K562 (cell line): ENCODE data around the gene GRK1. TPM values are rescaled to one million over a fixed set of nuclear protein-coding genes. Genes with fewer than 3 reads are reported as not detected.

ENCODE experiments used
- ATAC-seq: fragments of 200-7000 bp; cut with Tn5 transposase; 3 replicates; pipeline ENCODE4 v1.9.1; 2020; ENCODE audit warnings: moderate library complexity
- BruUV-seq: library from RNA; stranded (reverse); fragments of 400-500 nt; replicated peaks from 2 replicates; lab custom pipeline; 2021; lab: Mats Ljungman, UMichigan
- CTCF ChIA-PET: fragments of 300-600 bp; formaldehyde crosslinking; extraction: SDS; loops from one replicate; lab custom pipeline; 2021; ENCODE audit warnings: low intra/inter-chr PET ratio; lab: Yijun Ruan, JAX
- POLR2A ChIA-PET: fragments of 300-600, 350-650 bp; sonication (Branson Sonifier 250); formaldehyde crosslinking; extraction: SDS; loops from one replicate; lab custom pipeline; 2021; ENCODE audit warnings: antibody characterized with exemption, inconsistent platforms; lab: Yijun Ruan, JAX
- DNase-seq, 4 experiments: peaks; one replicate each; pipeline versions ENCODE4 v3.0.0 to v3.0.0-alpha.2; 2011 to 2018; ENCODE audit warnings: low spot score in 3 of 4, mixed read lengths in 3 of 4; ENCODE audit errors: extremely low read depth in 1 of 4
- FAIRE-seq: peaks from 2 replicates; lab custom pipeline; 2011; peaks lifted over from hg19 to GRCh38; lab: Jason Lieb, UNC
- H2AFZ ChIP-seq: 2 replicates; pipeline ENCODE4 v1.6.0; 2011; ENCODE audit warnings: low read depth, low read length, control low read depth, inconsistent platforms
- H3K27ac ChIP-seq: fragments of 200-600 bp; 3 replicates; pipeline ENCODE4 v1.8.0; 2011; ENCODE audit warnings: low read depth, mild to moderate bottlenecking, control low read depth, inconsistent platforms, low read length, moderate library complexity, mixed read lengths; ENCODE audit errors: extremely low read depth
- H3K27me3 ChIP-seq, 2 experiments: fragments of 300-600 bp in 1 of 2; 2 replicates in 1 of 2; 3 replicates in 1 of 2; pipeline versions ENCODE4 v1.6.0 to v1.8.0; 2011; ENCODE audit warnings: inconsistent platforms in 2 of 2, low read length in 2 of 2, mild to moderate bottlenecking in 1 of 2, mixed read lengths in 1 of 2, moderate library complexity in 1 of 2; ENCODE audit not compliant: control insufficient read depth in 2 of 2, insufficient read depth in 2 of 2
- H3K36me3 ChIP-seq: fragments of 300-600 bp; 3 replicates; pipeline ENCODE4 v1.8.0; 2011; ENCODE audit warnings: mild to moderate bottlenecking, low read length, inconsistent platforms; ENCODE audit not compliant: control insufficient read depth, insufficient read depth
- H3K4me1 ChIP-seq, 2 experiments: fragments of 200-600 bp in 1 of 2; replicated peaks in 1 of 2; 2 replicates in 1 of 2; 3 replicates in 1 of 2; pipeline versions ENCODE4 v1.5.1 to v1.8.0; 2011; ENCODE audit warnings: inconsistent platforms in 2 of 2, low read length in 2 of 2, mild to moderate bottlenecking in 1 of 2, mixed read lengths in 1 of 2, moderate library complexity in 1 of 2; ENCODE audit not compliant: control insufficient read depth in 2 of 2, insufficient read depth in 2 of 2
- H3K4me2 ChIP-seq: 2 replicates; pipeline ENCODE4 v1.6.1; 2011; ENCODE audit warnings: low read length, control low read depth, inconsistent platforms, mixed read lengths; ENCODE audit not compliant: insufficient read depth
- H3K4me3 ChIP-seq: fragments of 200-600 bp; sonication (generic), shearing (Covaris generic); 2 replicates; pipeline ENCODE4 v1.5.1; 2016; ENCODE audit warnings: control low read depth, inconsistent platforms
- H3K79me2 ChIP-seq: fragments of 200-600 bp; 3 replicates; pipeline ENCODE4 v1.8.0; 2011; ENCODE audit warnings: low read length, inconsistent platforms; ENCODE audit not compliant: control insufficient read depth, insufficient read depth
- H3K9ac ChIP-seq, 2 experiments: 2 replicates each; pipeline versions ENCODE4 v1.6.0 to v1.6.1; 2011; ENCODE audit warnings: low read depth in 2 of 2, low read length in 2 of 2, control low read depth in 1 of 2, inconsistent platforms in 1 of 2, mild to moderate bottlenecking in 1 of 2, mixed read lengths in 1 of 2; ENCODE audit not compliant: insufficient read depth in 1 of 2
- H3K9me1 ChIP-seq: one replicate; pipeline ENCODE4 v1.6.0; 2011; ENCODE audit warnings: inconsistent platforms, mild to moderate bottlenecking, low read length, moderate library complexity; ENCODE audit not compliant: control insufficient read depth, insufficient read depth
- H3K9me3 ChIP-seq: replicated peaks from 2 replicates; pipeline ENCODE4 v1.5.1; 2011; ENCODE audit warnings: low read depth, low read length, inconsistent platforms; ENCODE audit not compliant: control insufficient read depth, insufficient read depth
- H4K20me1 ChIP-seq: replicated peaks from 2 replicates; pipeline ENCODE4 v1.6.1; 2011; ENCODE audit warnings: low read length, inconsistent platforms, mixed read lengths; ENCODE audit not compliant: control insufficient read depth, insufficient read depth
- SMAD3 ChIP-seq: fragments of 450-650 bp; formaldehyde crosslinking; conservative IDR thresholded peaks from 2 replicates; pipeline ENCODE4 v1.4.0; 2020; ENCODE audit warnings: mild to moderate bottlenecking
- SNRNP70 ChIP-seq: fragments of 200-400 bp; formaldehyde crosslinking; optimal IDR thresholded peaks from 2 replicates; pipeline ENCODE3; 2017; ENCODE audit warnings: low read depth, low read length
- TFE3 ChIP-seq: fragments of 450-650 bp; formaldehyde crosslinking; IDR thresholded peaks from 2 replicates; pipeline ENCODE4 v1.4.0; 2020; ENCODE audit warnings: mild to moderate bottlenecking, mixed read lengths
- ZBTB17 ChIP-seq: fragments of 450-650 bp; formaldehyde crosslinking; IDR thresholded peaks from 2 replicates; pipeline ENCODE4 v1.4.0; 2020; ENCODE audit warnings: mild to moderate bottlenecking
- ZBTB9 ChIP-seq: fragments of 450-650 bp; formaldehyde crosslinking; IDR thresholded peaks from 2 replicates; pipeline ENCODE4 v1.4.0; 2020; ENCODE audit warnings: mild to moderate bottlenecking, moderate library complexity
- ZNF551 ChIP-seq: fragments of 250-450 bp; sonication (Bioruptor Pico); IDR thresholded peaks from 2 replicates; pipeline ENCODE4 v1.5.0; 2021; ENCODE audit warnings: mild to moderate bottlenecking, moderate library complexity
- ZSCAN32 ChIP-seq: fragments of 450-650 bp; formaldehyde crosslinking; IDR thresholded peaks from 2 replicates; pipeline ENCODE4 v1.4.0; 2020; ENCODE audit warnings: mild to moderate bottlenecking, moderate library complexity
- ZZZ3 ChIP-seq: fragments of 450-650 bp; IDR thresholded peaks from 2 replicates; pipeline ENCODE4 v1.6.1; 2016; ENCODE audit warnings: antibody characterized with exemption, mild to moderate bottlenecking, moderate library complexity
- WGBS: fragments of 100-300 bp; shearing (Covaris generic); methylation state at CpG from one replicate; pipeline ENCODE4 v1.1.6; 2016; ENCODE audit warnings: low coverage, mixed read lengths; ENCODE audit not compliant: insufficient coverage; ENCODE audit errors: missing lambda C conversion rate; 5-methylcytosine and 5-hydroxymethylcytosine counted together
- in situ Hi-C: fragments of 300-500 bp; cut with MboI; formaldehyde crosslinking; loops from 4 replicates; pipeline ENCODE4 v1.15.0; 2018; ENCODE audit warnings: inconsistent platforms, mixed read lengths
- intact Hi-C: fragments of 100-400 bp; cut with micrococcal nuclease; formaldehyde crosslinking; loops from 2 replicates; pipeline ENCODE4 v1.14.2; 2022
- polyA plus RNA-seq, 8 experiments: library from polyadenylated mRNA; depleted of rRNA in 4 of 8; stranded (reverse) in 5 of 8; unstranded in 3 of 8; fragments of >200 nt; fragmentation: Nextera tagmentation in 2 of 8; fragmentation: Illumina TruSeq in 1 of 8; extraction: Ambion mirVana in 2 of 8; extraction: Trizol in 1 of 8; gene quantifications; 2 replicates each; pipeline versions ENCODE4 v1.2.1 to v1.2.3, GENCODE V29; 2011 to 2014; ENCODE audit warnings: inconsistent platforms in 1 of 8, missing spikeins in 1 of 8
- total RNA-seq, 7 experiments: library from RNA; depleted of rRNA in 6 of 7; stranded (reverse); fragments of >200 nt in 6 of 7; fragmentation: Illumina TruSeq in 2 of 7; extraction: Trizol in 2 of 7; gene quantifications; 2 replicates each; pipeline versions ENCODE4 v1.2.1 to v1.2.3, GENCODE V29; 2011 to 2021; ENCODE audit warnings: low replicate concordance in 1 of 7

Gene GRK1
- total and polyA plus RNA-seq, 9 of the 15 experiments (the other 6 are each of a cell fraction or from before 2014, with no cell fraction given) = 0.09 TPM; not detected in 8

- POLR2A ChIA-PET = interaction anchor here (0.7 kb wide), 1 partner anchor 606 kb away, joined by 3 read pairs; no protein-coding TSS in a partner anchor
- no peak for ATAC-seq
- no peak overlapping the region for H3K4me2 ChIP-seq
- TF ChIP-seq SMAD3 (CRISPR knock-in tag) = no peak
- TF ChIP-seq ZZZ3 = no peak
- no peak for TF ChIP-seq ZBTB9 (CRISPR knock-in tag)
- no peak for TF ChIP-seq ZBTB17 (CRISPR knock-in tag)
- no peak for TF ChIP-seq ZSCAN32 (CRISPR knock-in tag)
- no peak for TF ChIP-seq ZNF551 (CRISPR knock-in tag)
- no peak for TF ChIP-seq SNRNP70
- no peak for TF ChIP-seq TFE3 (CRISPR knock-in tag)
- H3K4me3 ChIP-seq = no peak overlapping the region
- H3K9ac ChIP-seq = no peak overlapping the region
- BruUV-seq = no TSS peak
- intact Hi-C loops (no loop called here), in situ Hi-C loops (loop anchor here (10.0 kb wide), 1 partner anchor 190 kb away; no protein-coding TSS in a partner anchor)
- no peaks in the 10 kb centered on the region for H3K9me1 ChIP-seq
- no peaks in the 10 kb centered on the region for H3K9me3 ChIP-seq
- no peak overlapping the region for H3K27ac ChIP-seq
- H3K4me1 ChIP-seq = peaks cover 0 to 11% of the 10 kb centered on the region in 2 experiments; a peak in 1 of 5 replicates
- H3K36me3 ChIP-seq = no peaks in the 10 kb centered on the region
- DNase-seq = no peak
- no peak overlapping the region for H2AFZ ChIP-seq
- CTCF ChIA-PET = no interaction called here
- H3K79me2 ChIP-seq = no peaks in the 10 kb centered on the region
- no peaks in the 10 kb centered on the region for H4K20me1 ChIP-seq
- WGBS = 10% methylated on average over 9 of the region's 26 CpGs
- peaks cover 13 to 56% of the 10 kb centered on the region in 2 experiments; a peak in 4 of 5 replicates for H3K27me3 ChIP-seq
- FAIRE-seq = no peak
Measured at GRCh38 chr13:113735194-113735593, 68.2 kb downstream of the GRK1 start.
